Rectal smooth muscle tissue (tissue), 1 donor: ENCODE measurements around the gene NNAT.
"Not testable (repeated sequence)": the region's sequence is repeated elsewhere in the genome, so short reads cannot be mapped to it uniquely, and the experiment has no call there.

ENCODE experiments used
- H3K27ac ChIP-seq: one replicate; pipeline ENCODE4 v1.7.0; 2013; ENCODE audit warnings: low read depth, low read length, inconsistent platforms
- H3K27me3 ChIP-seq: one replicate; pipeline ENCODE4 v1.7.0; 2013; ENCODE audit warnings: low read length; ENCODE audit not compliant: control insufficient read depth, insufficient read depth
- H3K36me3 ChIP-seq: one replicate; pipeline ENCODE4 v1.7.0; 2013; ENCODE audit warnings: low read length; ENCODE audit not compliant: control insufficient read depth, insufficient read depth
- H3K4me1 ChIP-seq: one replicate; pipeline ENCODE4 v1.7.0; 2013; ENCODE audit warnings: low read length; ENCODE audit not compliant: control insufficient read depth, insufficient read depth
- H3K4me3 ChIP-seq: one replicate; pipeline ENCODE4 v1.7.0; 2013; ENCODE audit warnings: low read length
- H3K9ac ChIP-seq: one replicate; pipeline ENCODE4 v1.7.0; 2013; ENCODE audit warnings: low read length

The NNAT gene

DNA sequence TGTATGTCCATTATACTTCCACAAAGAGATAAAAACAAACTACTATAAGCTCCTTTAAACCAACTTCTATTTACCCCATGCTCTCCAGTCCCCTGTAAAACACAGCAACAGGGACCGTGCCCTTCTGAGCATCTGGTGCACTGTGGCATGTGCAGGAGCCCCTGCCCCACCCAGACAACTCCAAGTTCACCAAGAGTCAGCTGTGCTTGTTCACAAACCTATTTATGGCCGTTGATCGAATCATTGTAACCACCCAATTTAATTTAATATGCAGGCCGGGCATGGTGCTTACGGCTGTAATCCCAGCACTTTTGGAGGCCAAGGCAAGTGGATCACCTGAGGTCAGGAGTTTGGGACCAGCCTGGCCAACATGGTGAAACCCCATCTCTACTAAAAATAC, 20.3 kb downstream of the NNAT start:
- Histone ChIP-seq H3K9ac (no peak overlapping the region), H3K27ac (no peak overlapping the region), H3K4me3 (no peak overlapping the region), H3K36me3 (no peaks in the 10 kb centered on the region), H3K4me1 (no peaks in the 10 kb centered on the region), H3K27me3 (peaks cover 3% of the 10 kb centered on the region)

DNA sequence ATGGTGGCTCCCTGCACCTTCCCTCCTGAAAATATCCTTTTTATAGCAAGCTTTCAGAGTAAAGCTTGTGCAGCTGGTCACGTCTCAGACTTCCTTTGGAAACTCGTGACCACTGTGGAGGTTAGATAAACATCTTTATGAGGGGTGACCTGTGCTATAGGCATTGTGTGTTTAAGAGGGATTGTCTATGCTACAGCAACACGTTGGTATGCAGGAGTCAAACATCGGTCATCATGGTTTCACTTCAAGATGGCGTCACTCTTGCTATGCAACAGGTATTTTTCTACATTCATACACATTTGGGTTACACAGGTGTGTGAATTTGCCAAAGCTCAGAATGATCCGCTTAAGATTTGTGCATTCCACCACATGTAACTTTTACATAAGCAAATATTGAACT, 21.2 kb downstream of the NNAT start:
- H3K9ac ChIP-seq = no peak overlapping the region
- peaks cover 3% of the 10 kb centered on the region for H3K27me3 ChIP-seq
- no peak overlapping the region for H3K27ac ChIP-seq
- H3K4me3 ChIP-seq = no peak overlapping the region
- H3K4me1 ChIP-seq = no peaks in the 10 kb centered on the region
- no peaks in the 10 kb centered on the region for H3K36me3 ChIP-seq

DNA sequence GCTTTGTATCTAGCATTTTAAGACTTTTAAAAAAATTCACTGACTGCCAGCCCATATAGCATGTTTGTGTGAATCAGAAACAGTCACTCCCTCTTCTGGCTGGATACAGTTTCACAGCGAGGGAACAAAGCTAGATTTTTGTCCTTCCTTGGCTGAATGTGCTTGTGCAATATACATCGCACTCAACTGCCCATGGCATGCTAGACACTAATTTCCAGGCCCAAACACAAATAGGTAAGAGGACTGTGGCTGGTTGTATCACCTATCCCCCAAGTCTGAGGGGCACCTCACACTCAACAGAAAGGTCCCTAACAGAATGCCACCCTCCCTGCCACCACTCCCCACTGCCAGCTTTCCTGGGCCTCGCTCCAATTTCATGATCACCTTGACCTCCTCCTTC, 22.8 kb downstream of the NNAT start:
- H3K27me3 ChIP-seq = no peaks in the 10 kb centered on the region
- no peaks in the 10 kb centered on the region for H3K36me3 ChIP-seq
- no peak overlapping the region for H3K4me3 ChIP-seq
- no peaks in the 10 kb centered on the region for H3K4me1 ChIP-seq
- no peak overlapping the region for H3K27ac ChIP-seq
- H3K9ac ChIP-seq = no peak overlapping the region

DNA sequence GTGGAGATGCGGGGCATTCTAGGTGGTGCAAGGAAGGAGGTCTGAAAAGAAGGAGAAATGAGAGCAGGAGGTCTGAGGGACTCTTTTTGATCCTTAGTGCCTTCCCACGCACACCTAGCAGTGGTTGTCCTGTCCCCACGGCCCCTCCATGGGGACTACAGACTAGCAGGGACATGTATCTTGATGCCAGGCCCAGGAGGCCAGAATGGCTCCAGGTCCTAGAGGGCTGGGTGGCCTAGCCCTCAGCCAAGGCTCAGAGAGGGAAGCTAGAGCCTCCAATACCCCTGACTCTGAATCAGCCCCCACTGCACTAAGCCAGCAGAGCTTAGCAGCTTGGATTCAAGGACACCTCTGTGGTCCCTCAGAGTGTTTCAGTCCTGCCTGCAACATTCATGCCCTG, 23.3 kb downstream of the NNAT start:
- H3K27ac ChIP-seq = no peak overlapping the region
- H3K4me3 ChIP-seq = no peak overlapping the region
- no peaks in the 10 kb centered on the region for H3K36me3 ChIP-seq
- H3K4me1 ChIP-seq = no peaks in the 10 kb centered on the region
- H3K27me3 ChIP-seq = no peaks in the 10 kb centered on the region
- no peak overlapping the region for H3K9ac ChIP-seq

DNA sequence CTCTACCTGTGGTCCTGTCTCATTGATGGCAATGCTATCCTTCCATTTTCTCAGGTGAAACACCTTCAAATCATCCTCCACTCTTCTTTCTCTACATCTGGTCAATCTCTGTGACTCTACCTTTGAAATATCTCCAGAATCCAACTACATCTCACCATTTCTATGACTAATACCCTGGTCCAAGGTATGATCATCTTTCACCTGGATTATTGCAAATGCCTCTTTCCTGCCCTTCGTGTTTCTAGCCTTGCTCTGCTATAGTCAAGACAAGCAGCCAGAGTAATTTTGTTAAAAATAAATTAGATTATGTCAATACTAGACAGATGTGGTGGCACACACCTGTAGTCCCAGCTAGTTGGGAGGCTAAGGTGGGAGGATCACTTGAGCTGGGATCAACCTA, 24.5 kb downstream of the NNAT start:
- no peak overlapping the region for H3K4me3 ChIP-seq
- H3K4me1 ChIP-seq = no peaks in the 10 kb centered on the region
- H3K36me3 ChIP-seq = no peaks in the 10 kb centered on the region
- H3K9ac ChIP-seq = no peak overlapping the region
- H3K27ac ChIP-seq = no peak overlapping the region
- H3K27me3 ChIP-seq = no peaks in the 10 kb centered on the region

DNA sequence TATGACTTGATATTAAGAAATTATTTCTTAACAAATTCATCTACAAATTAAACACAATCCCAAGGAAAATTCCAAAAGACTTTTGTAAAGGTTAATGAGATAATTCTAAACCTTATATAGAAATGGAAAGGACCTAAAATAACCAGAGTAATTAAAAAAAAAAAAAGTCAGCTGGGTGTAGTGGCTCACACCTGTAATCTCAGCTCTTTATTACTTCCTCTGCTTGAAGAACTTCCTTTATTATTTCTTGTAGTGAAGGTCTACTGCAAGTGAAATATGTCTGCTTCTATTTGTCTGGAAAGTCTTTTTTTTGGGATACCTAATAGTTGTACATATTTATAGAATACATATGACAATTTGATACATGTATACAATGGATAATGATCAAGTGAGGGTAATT, 26.9 kb downstream of the NNAT start:
- Histone ChIP-seq H3K4me1 (no peaks in the 10 kb centered on the region), H3K36me3 (no peaks in the 10 kb centered on the region), H3K27me3 (no peaks in the 10 kb centered on the region), H3K9ac (no peak overlapping the region), H3K27ac (no peak overlapping the region), H3K4me3 (no peak overlapping the region)

DNA sequence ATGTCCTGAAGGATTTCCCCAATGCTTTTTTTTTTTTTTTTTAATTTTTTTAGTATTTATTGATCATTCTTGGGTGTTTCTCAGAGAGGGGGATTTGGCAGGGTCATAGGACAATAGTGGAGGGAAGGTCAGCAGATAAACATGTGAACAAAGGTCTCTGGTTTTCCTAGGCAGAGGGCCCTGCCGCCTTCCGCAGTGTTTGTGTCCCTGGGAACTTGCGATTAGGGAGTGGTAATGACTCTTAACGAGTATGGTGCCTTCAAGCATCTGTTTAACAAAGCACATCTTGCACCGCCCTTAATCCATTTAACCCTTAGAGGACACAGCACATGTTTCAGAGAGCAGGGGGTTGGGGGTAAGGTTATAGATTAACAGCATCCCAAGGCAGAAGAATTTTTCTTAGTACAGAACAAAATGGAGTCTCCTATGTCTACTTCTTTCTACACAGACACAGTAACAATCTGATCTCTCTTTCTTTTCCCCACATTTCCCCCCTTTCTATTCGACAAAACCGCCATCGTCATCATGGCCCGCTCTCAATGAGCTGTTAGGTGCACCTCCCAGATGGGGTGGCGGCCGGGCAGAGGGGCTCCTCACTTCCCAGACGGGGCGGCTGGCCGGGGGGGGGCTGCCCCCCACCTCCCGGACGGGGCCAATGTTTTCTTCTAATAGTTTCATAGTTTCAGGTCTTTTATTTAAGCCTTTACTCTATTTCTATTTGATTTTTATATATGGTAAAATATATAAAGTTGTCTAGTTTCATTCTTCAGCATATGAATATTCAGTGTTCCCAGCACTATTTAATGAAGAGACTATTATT, 29.3 kb downstream of the NNAT start:
- not testable (repeated sequence) for H3K4me3 ChIP-seq, H3K9ac ChIP-seq, H3K27me3 ChIP-seq, H3K36me3 ChIP-seq, H3K27ac ChIP-seq, H3K4me1 ChIP-seq

DNA sequence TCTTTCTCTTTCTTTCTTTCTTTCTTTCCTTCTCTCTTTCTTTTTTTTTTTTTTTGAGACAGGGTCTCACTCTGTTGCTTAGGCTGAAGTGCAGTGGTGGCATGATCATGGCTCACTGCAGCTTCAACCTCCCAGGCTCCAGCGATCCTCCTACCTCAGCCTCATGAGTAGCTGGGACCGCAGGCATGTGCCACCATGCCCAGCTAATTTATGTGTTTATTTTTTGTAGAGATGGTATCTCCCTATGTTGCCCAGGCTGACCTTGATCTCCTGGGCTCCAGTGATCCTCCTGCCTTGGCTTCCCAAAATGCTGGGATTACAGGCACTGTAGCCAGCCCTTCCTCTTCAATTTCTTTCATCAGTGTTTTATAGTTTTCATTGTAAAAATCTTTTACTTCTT, 30.6 kb downstream of the NNAT start:
- not testable (repeated sequence) for H3K4me3 ChIP-seq, H3K4me1 ChIP-seq, H3K36me3 ChIP-seq, H3K27ac ChIP-seq, H3K9ac ChIP-seq, H3K27me3 ChIP-seq

DNA sequence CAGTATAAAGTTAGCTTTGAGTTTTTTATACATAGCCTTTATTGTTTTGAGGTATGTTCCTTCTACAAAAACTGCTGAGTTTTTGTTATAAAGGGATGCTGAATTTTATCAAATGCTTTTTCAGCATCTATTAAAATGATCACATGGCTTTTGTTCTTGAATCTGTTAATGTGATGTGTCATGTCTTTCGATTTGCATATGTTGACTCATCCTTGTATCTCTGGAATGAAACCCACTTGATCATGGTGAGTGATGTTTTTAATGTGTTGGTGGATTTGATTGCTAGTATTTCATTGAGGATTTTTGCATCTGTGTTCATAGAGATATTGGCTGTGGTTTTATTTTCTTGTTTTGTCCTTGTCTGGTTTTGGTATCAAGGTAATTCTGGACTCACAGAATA, 31.4 kb downstream of the NNAT start:
- no peak overlapping the region for H3K9ac ChIP-seq
- no peaks in the 10 kb centered on the region for H3K36me3 ChIP-seq
- no peaks in the 10 kb centered on the region for H3K4me1 ChIP-seq
- no peaks in the 10 kb centered on the region for H3K27me3 ChIP-seq
- no peak overlapping the region for H3K27ac ChIP-seq
- H3K4me3 ChIP-seq = no peak overlapping the region

DNA sequence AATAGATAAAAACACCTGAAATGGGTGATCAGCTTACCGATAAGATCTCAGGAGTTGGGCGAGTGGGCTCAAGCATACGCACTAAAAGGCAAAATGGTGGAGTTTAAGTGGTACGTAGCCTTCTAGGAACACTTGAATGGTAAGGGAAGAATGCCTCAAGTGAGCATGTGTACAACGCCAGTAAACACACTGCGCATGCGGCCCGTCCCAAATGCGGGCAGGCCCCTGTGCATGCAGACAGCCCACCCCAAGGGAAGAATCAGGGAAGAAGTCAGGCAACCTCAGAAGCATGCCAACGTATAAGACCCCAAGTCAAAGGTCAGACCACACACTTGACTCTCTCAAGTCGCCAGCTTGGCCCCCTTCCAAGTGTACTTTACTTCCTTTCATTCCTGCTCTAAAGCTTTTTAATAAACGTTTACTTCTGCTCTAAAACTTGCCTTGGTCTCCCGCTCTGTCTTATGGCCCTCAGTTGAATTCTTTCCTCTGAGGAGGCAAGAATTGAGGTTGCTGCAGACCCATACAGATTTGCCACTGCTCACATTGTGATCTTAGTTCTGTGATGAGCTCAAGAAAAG, 33.8 kb downstream of the NNAT start:
- H3K4me3 ChIP-seq, H3K9ac ChIP-seq, H3K36me3 ChIP-seq, H3K27me3 ChIP-seq, H3K4me1 ChIP-seq, H3K27ac ChIP-seq: not testable (repeated sequence)

DNA sequence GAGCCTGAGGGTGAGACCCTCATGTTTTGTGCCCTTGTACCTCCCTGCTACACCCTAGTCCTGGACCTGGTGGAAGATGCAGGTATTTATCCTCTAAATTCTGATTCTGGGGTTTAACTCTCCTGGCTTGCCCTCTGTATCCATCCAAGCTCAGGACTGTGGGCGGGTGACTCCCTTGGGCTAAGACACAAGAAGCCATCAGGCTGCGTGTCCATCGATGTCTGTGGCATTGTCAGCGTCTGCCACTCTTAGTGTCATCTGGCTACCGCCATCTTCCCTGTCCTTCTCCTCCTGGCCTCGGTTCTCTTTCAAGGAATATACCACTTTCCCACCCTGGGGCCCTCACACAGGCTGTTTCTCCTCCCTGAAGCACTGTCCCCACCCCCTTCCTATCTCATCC, 35.5 kb downstream of the NNAT start:
- Histone ChIP-seq H3K4me1 (no peaks in the 10 kb centered on the region), H3K9ac (no peak overlapping the region), H3K4me3 (no peak overlapping the region), H3K27me3 (peaks cover 2% of the 10 kb centered on the region), H3K36me3 (no peaks in the 10 kb centered on the region), H3K27ac (no peak overlapping the region)

DNA sequence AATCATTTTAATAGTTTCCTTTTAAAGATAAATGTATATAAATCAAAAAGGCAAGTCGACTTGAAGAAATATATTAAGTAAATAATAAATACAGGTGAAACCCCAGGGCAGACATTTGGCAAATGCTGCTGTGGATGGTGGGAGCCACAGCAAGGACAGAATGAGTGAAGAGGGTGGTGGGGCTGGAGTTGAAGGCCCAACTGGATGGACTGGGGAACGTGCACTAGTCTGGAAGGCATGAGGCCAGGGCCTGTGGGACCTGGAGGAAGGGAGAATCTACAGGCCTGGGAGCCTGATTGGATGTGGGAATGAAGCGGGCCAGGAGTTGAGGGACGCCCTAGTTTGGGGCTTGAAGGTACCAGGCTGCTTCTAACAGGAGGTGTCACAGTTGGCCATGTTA, 37.3 kb downstream of the NNAT start:
- H3K27me3 ChIP-seq = peaks cover 2% of the 10 kb centered on the region
- H3K4me1 ChIP-seq = no peaks in the 10 kb centered on the region
- H3K4me3 ChIP-seq = no peak overlapping the region
- H3K36me3 ChIP-seq = no peaks in the 10 kb centered on the region
- no peak overlapping the region for H3K27ac ChIP-seq
- no peak overlapping the region for H3K9ac ChIP-seq

DNA sequence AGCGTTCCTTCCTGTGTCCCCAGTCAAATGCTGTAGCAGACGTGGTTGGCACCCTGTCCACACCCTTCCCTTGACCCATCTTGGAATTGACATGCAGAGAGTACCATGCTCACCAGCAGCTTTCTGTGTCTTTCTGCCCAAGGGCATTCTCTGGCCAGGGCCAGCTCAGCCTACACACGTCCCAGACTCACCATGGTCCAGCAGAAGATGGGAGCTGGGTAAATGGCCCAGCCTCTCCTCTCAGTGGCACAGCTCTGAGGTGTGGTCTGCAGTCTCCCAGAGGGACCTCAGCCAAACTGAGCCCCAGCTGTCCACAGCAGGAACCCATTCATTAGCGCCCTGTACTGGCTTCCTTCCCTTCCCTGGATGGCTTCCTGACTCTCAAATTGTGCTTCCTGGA, 37.7 kb downstream of the NNAT start:
- H3K27me3 ChIP-seq = peaks cover 7% of the 10 kb centered on the region
- H3K4me1 ChIP-seq = no peaks in the 10 kb centered on the region
- no peak overlapping the region for H3K9ac ChIP-seq
- H3K27ac ChIP-seq = no peak overlapping the region
- H3K36me3 ChIP-seq = no peaks in the 10 kb centered on the region
- no peak overlapping the region for H3K4me3 ChIP-seq
